HEK293T (cell line): ENCODE measurements around the gene ASB3.

Experiments
- ARNT ChIP-seq: fragments of 450-650 bp; IDR thresholded peaks from 2 replicates; pipeline ENCODE4 v1.6.1; 2017; ENCODE audit warnings: mild to moderate bottlenecking
- BHLHE40 ChIP-seq: fragments of 450-650 bp; IDR thresholded peaks from 2 replicates; pipeline ENCODE4 v1.6.1; 2016; ENCODE audit warnings: mild to moderate bottlenecking, moderate library complexity, borderline replicate concordance
- ELF4 ChIP-seq: fragments of 450-650 bp; IDR thresholded peaks from 2 replicates; pipeline ENCODE4 v1.6.1; 2017; ENCODE audit warnings: antibody characterized with exemption
- FOXA1 ChIP-seq: fragments of 450-650 bp; IDR thresholded peaks from 2 replicates; pipeline ENCODE4 v1.6.1; 2016; ENCODE audit warnings: mild to moderate bottlenecking
- FOXK2 ChIP-seq: fragments of 450-650 bp; IDR thresholded peaks from 2 replicates; pipeline ENCODE4 v1.6.1; 2016; ENCODE audit warnings: mild to moderate bottlenecking
- HDGF ChIP-seq: fragments of 450-650 bp; IDR thresholded peaks from 2 replicates; pipeline ENCODE4 v1.6.1; 2017; ENCODE audit warnings: antibody characterized with exemption, borderline replicate concordance
- L3MBTL2 ChIP-seq: fragments of 450-650 bp; conservative IDR thresholded peaks from 2 replicates; pipeline ENCODE4 v1.6.1; 2016; ENCODE audit warnings: mild to moderate bottlenecking
- LEF1 ChIP-seq: fragments of 450-650 bp; IDR thresholded peaks from 2 replicates; pipeline ENCODE4 v1.6.1; 2017; ENCODE audit warnings: mild to moderate bottlenecking, borderline replicate concordance
- NFRKB ChIP-seq: fragments of 450-650 bp; IDR thresholded peaks from 2 replicates; pipeline ENCODE4 v1.6.1; 2016; ENCODE audit warnings: mild to moderate bottlenecking, moderate library complexity
- SP1 ChIP-seq: fragments of 450-650 bp; IDR thresholded peaks from 2 replicates; pipeline ENCODE4 v1.6.1; 2017
- SUZ12 ChIP-seq: fragments of 450-650 bp; IDR thresholded peaks from 2 replicates; pipeline ENCODE4 v1.6.1; 2016; ENCODE audit warnings: mild to moderate bottlenecking
- TARDBP ChIP-seq: fragments of 450-650 bp; IDR thresholded peaks from 2 replicates; pipeline ENCODE4 v1.6.1; 2016
- ZNF384 ChIP-seq: fragments of 450-650 bp; IDR thresholded peaks from 2 replicates; pipeline ENCODE4 v1.6.1; 2016
- TF ChIP-seq, protein P1 (sequence below): fragments of 450-650 bp; IDR thresholded peaks from 2 replicates; pipeline ENCODE4 v1.6.1; 2016

DNA sequence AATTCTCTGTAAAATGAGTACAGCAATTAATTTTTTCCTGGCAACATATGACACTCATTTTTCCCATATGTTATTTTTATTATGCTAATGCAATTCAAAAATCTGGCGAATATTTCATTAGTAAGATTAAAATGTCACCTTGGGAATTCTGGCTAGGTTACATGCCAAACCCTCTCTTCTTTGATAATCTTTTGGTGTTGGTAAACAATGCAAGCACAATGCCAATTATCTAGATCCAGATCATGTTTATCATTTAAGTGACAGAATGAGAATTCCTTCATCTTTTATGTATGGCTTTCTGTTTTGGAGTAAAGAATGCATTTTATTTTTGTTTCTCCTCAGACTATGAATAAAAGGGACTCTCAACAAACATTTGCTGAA is 39.3 kb upstream of the ASB3 start:
- TF ChIP-seq FOXA1 = no peak
- no peak for TF ChIP-seq L3MBTL2
- TF ChIP-seq ELF4 = no peak
- TF ChIP-seq ARNT = no peak
- no peak for TF ChIP-seq SUZ12
- TF ChIP-seq ZNF384 = no peak
- no peak for TF ChIP-seq SP1
- TF ChIP-seq, protein P1, sequence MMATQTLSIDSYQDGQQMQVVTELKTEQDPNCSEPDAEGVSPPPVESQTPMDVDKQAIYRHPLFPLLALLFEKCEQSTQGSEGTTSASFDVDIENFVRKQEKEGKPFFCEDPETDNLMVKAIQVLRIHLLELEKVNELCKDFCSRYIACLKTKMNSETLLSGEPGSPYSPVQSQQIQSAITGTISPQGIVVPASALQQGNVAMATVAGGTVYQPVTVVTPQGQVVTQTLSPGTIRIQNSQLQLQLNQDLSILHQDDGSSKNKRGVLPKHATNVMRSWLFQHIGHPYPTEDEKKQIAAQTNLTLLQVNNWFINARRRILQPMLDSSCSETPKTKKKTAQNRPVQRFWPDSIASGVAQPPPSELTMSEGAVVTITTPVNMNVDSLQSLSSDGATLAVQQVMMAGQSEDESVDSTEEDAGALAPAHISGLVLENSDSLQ = no peak
- TF ChIP-seq FOXK2 = no peak
- TF ChIP-seq TARDBP = no peak
- TF ChIP-seq NFRKB = no peak
- no peak for TF ChIP-seq HDGF
- no peak for TF ChIP-seq BHLHE40
- no peak for TF ChIP-seq LEF1
